Activated naive CD8-positive, alpha-beta T cell treated with anti-CD3 and anti-CD28 coated beads, Interleukin-2, amount 50 U/mL, for 24 hours (primary cell): Measurements from ENCODE around the gene NID1.

Experiments
- ATAC-seq: fragments of 150-1000 bp; cut with Tn5 transposase; one replicate; pipeline ENCODE4 v1.10.0; 2021
- DNase-seq: peaks from one replicate; pipeline ENCODE4 v3.0.0; 2021
- H3K27ac Mint-ChIP-seq: one replicate; pipeline ENCODE4 v1.8.0; 2021; ENCODE audit warnings: mild to moderate bottlenecking, mixed read lengths
- H3K27me3 Mint-ChIP-seq: one replicate; pipeline ENCODE4 v1.8.0; 2021; ENCODE audit warnings: mixed read lengths
- H3K36me3 Mint-ChIP-seq: one replicate; pipeline ENCODE4 v1.8.0; 2021; ENCODE audit warnings: low read depth, mixed read lengths
- H3K4me1 Mint-ChIP-seq: one replicate; pipeline ENCODE4 v1.8.0; 2021; ENCODE audit warnings: mixed read lengths
- H3K4me3 Mint-ChIP-seq: one replicate; pipeline ENCODE4 v1.8.0; 2021; ENCODE audit warnings: mild to moderate bottlenecking, moderate library complexity, mixed read lengths
- H3K9me3 Mint-ChIP-seq: one replicate; pipeline ENCODE4 v1.8.0; 2021; ENCODE audit warnings: mixed read lengths

Gene NID1

GRCh38 chr1:236065509-236066005, 667 bp upstream of the NID1 start:
- Mint-ChIP-seq H3K27me3 (peaks cover 42% of the 10 kb centered on the region), H3K4me3 (peak overlapping the region; percentile 31), H3K27ac (no peak overlapping the region), H3K36me3 (no peaks in the 10 kb centered on the region), H3K9me3 (no peaks in the 10 kb centered on the region), H3K4me1 (peaks cover 28% of the 10 kb centered on the region)
- ATAC-seq (no peak), DNase-seq (no peak)

GRCh38 chr1:236063919-236064673, 794 bp downstream of the NID1 start:
- Mint-ChIP-seq H3K4me1 (peaks cover 26% of the 10 kb centered on the region), H3K27ac (no peak overlapping the region), H3K36me3 (no peaks in the 10 kb centered on the region), H3K9me3 (no peaks in the 10 kb centered on the region), H3K27me3 (peaks cover 43% of the 10 kb centered on the region), H3K4me3 (peak overlapping the region; percentile 37)
- ATAC-seq, result no peak
- DNase-seq, result peak; percentile 14

DNA sequence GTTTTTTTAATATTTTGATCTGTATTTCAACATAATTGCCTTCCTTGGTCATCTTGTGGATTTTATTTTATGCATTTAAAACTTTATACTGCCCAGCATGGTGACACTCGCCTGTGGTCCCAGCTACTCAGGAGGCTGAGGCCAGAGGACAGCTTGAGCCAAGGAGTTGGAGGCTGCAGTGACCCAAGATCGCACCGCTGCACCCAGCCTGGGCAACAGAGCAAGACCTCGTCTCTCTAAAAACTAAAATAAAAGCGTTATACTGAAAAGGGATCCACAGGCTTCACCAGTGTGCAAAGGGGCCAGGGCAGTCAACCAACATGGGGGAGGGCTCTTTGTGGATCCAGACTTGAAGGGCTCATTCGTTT, 1.4 kb downstream of the NID1 start:
- H3K9me3 Mint-ChIP-seq, result no peaks in the 10 kb centered on the region
- no peak for DNase-seq
- peak overlapping the region; percentile 37 for H3K4me3 Mint-ChIP-seq
- ATAC-seq, result no peak
- peaks cover 43% of the 10 kb centered on the region for H3K27me3 Mint-ChIP-seq
- peaks cover 28% of the 10 kb centered on the region for H3K4me1 Mint-ChIP-seq
- no peak overlapping the region for H3K27ac Mint-ChIP-seq
- no peaks in the 10 kb centered on the region for H3K36me3 Mint-ChIP-seq

- Mint-ChIP-seq H3K36me3 (no peaks in the 10 kb centered on the region), H3K27me3 (peaks cover 39% of the 10 kb centered on the region), H3K4me3 (no peak overlapping the region), H3K9me3 (no peaks in the 10 kb centered on the region), H3K4me1 (peaks cover 11% of the 10 kb centered on the region), H3K27ac (no peak overlapping the region)
- no peak for DNase-seq
- ATAC-seq, result no peak
Measured at GRCh38 chr1:236060286-236060685, 4.6 kb downstream of the NID1 start.

GRCh38 chr1:236059011-236059410, 5.9 kb downstream of the NID1 start:
- peaks cover 8% of the 10 kb centered on the region for H3K4me1 Mint-ChIP-seq
- H3K9me3 Mint-ChIP-seq, result no peaks in the 10 kb centered on the region
- DNase-seq (no peak), ATAC-seq (no peak)
- no peak overlapping the region for H3K27ac Mint-ChIP-seq
- no peaks in the 10 kb centered on the region for H3K36me3 Mint-ChIP-seq
- peaks cover 37% of the 10 kb centered on the region for H3K27me3 Mint-ChIP-seq
- H3K4me3 Mint-ChIP-seq, result no peak overlapping the region

DNA sequence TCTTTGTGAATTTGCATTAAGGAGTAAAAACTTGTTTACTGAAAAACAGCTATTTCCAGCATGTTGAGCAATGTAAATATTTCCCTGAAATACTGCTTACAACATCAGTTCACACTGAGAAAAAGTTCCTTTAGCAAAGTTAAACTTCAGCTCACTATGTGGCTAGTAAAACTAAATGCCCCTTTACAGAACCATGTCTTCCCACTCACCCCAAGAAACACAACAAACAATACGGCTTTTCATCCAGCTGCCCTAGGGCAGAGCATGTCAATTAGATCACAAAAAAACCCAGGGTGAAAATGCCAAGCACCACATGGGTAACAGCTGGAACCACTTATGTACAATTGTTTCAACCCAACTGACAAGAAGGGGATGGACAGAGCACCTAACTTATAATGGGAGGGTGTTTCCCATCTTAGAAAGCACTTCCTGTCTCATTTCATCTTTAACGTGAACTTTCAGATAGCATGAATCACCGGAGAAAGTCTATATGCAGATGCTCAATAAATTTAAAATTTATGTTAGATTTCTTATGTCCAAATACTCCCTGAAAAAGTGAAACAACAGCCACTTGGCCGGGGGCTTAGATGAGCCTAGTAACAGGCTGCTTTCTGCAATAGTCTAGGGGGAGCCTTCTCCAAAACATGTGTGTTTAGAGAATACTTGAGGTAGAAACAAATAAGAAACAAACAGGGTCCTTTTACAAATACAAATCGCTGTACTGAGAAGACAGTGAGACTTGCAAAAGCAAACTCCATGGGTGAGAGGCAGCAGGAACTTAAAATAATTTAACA, 6.6 kb downstream of the NID1 start:
- peak; percentile 82 for ATAC-seq
- Mint-ChIP-seq H3K4me1 (peaks cover 7% of the 10 kb centered on the region), H3K27ac (no peak overlapping the region), H3K36me3 (no peaks in the 10 kb centered on the region), H3K4me3 (no peak overlapping the region), H3K27me3 (peaks cover 35% of the 10 kb centered on the region), H3K9me3 (peaks cover 3% of the 10 kb centered on the region)
- DNase-seq, result no peak

DNA sequence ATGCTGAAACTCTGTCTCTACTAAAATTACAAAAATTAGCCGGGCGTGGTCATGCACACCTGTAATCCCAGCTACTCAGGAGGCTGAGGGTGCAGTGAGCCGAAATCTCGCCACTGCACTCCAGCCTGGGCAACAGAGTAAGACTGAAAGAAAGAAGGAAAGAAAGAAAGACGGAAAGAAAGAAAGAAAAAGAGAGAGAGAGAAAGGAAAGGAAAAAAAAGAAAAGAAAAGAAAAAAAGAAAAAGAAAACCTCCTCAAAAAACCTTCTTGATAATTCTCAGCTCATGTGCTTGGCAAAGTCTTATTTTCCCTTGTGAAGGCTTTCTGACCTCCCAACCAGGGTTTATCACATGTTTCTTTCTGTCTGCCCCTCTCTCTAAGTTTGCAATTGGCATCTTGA, 7.3 kb downstream of the NID1 start:
- no peak for ATAC-seq

GRCh38 chr1:236052232-236052993, 12.5 kb downstream of the NID1 start:
- ATAC-seq (no peak), DNase-seq (no peak)
- Mint-ChIP-seq H3K27me3 (peaks cover 32% of the 10 kb centered on the region), H3K36me3 (no peaks in the 10 kb centered on the region), H3K4me3 (no peak overlapping the region), H3K27ac (no peak overlapping the region), H3K4me1 (no peaks in the 10 kb centered on the region), H3K9me3 (peaks cover 3% of the 10 kb centered on the region)

More for the DNA sequence above, 7.3 kb downstream of the NID1 start:
- Mint-ChIP-seq H3K4me3 (no peak overlapping the region), H3K27ac (no peak overlapping the region), H3K4me1 (peaks cover 7% of the 10 kb centered on the region), H3K27me3 (peaks cover 37% of the 10 kb centered on the region), H3K9me3 (peaks cover 3% of the 10 kb centered on the region), H3K36me3 (no peaks in the 10 kb centered on the region)
- no peak for DNase-seq

DNA sequence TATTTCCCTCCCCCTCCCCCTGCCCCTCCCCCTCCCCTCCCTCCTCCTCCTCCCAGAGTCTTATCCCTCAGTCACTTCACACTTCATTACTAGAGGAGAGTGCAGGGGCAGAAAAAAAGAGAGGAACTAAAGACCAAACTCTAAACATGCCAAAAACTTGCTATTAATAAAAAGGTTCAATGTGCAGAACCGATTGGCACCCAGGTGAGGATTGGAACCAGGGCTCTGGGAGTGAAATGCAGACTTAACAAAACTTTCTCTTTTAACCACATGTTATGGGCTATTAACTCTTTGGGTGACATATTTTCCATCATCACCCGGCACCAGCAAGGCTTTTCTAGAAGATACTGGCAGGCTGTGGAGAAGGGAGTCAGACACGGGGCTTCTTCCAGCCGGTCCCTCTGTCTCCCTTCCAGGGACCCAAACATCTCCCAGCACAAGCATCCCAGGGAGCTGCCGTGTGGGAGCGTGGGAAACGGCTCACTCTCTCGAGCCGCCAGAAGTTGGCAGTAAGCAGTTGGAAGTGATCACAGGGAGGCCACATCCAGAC, 13.6 kb downstream of the NID1 start:
- Mint-ChIP-seq H3K4me3 (no peak overlapping the region), H3K9me3 (peaks cover 3% of the 10 kb centered on the region), H3K27me3 (peaks cover 26% of the 10 kb centered on the region), H3K36me3 (no peaks in the 10 kb centered on the region), H3K4me1 (no peaks in the 10 kb centered on the region), H3K27ac (no peak overlapping the region)
- ATAC-seq (no peak), DNase-seq (no peak)

GRCh38 chr1:236045771-236046170, 19.1 kb downstream of the NID1 start:
- no peaks in the 10 kb centered on the region for H3K27me3 Mint-ChIP-seq
- no peak overlapping the region for H3K27ac Mint-ChIP-seq
- no peak for DNase-seq
- H3K4me3 Mint-ChIP-seq, result no peak overlapping the region
- ATAC-seq, result no peak
- no peaks in the 10 kb centered on the region for H3K9me3 Mint-ChIP-seq
- H3K4me1 Mint-ChIP-seq, result no peaks in the 10 kb centered on the region
- no peaks in the 10 kb centered on the region for H3K36me3 Mint-ChIP-seq

DNA sequence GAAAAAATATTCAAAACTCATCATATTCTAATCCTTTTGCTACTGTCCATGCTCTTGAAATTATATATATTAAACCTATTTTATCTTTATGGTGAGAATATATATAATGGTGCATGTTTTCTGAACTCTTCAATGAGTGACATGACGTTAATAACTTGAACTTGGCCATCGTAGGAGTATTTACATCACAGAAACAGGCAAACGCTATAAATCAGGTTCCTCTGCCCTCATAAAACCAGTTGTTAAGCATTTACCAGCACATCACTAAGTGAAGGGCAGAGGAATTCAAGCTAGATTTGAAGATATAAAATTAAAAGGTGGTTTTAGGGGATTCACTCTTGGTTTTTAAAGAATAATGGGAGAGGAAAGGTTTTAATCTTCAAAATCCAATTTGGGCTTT, 20.5 kb downstream of the NID1 start:
- Mint-ChIP-seq H3K27ac (no peak overlapping the region), H3K36me3 (no peaks in the 10 kb centered on the region), H3K27me3 (peaks cover 9% of the 10 kb centered on the region), H3K9me3 (no peaks in the 10 kb centered on the region), H3K4me1 (no peaks in the 10 kb centered on the region), H3K4me3 (no peak overlapping the region)
- ATAC-seq (no peak), DNase-seq (no peak)

GRCh38 chr1:236041631-236042618, 23.0 kb downstream of the NID1 start:
- no peak for DNase-seq
- Mint-ChIP-seq H3K9me3 (no peaks in the 10 kb centered on the region), H3K27ac (no peak overlapping the region), H3K4me1 (no peaks in the 10 kb centered on the region), H3K27me3 (peaks cover 11% of the 10 kb centered on the region), H3K4me3 (no peak overlapping the region), H3K36me3 (no peaks in the 10 kb centered on the region)
- ATAC-seq, result no peak

GRCh38 chr1:236039740-236040685, 24.9 kb downstream of the NID1 start:
- Mint-ChIP-seq H3K4me3 (no peak overlapping the region), H3K9me3 (no peaks in the 10 kb centered on the region), H3K36me3 (no peaks in the 10 kb centered on the region)

More at GRCh38 chr1:236039740-236040685, 24.9 kb downstream of the NID1 start:
- no peak overlapping the region for H3K27ac Mint-ChIP-seq
- H3K4me1 Mint-ChIP-seq, result no peaks in the 10 kb centered on the region
- no peak for ATAC-seq
- H3K27me3 Mint-ChIP-seq, result peaks cover 12% of the 10 kb centered on the region
- no peak for DNase-seq
